KOPT-K1 (cell line): ENCODE measurements around the gene KCNAB2.
"Not testable (repeated sequence)": the region's sequence is repeated elsewhere in the genome, so short reads cannot be mapped to it uniquely, and the experiment has no call there.

Experiments
- H3K27ac ChIP-seq: fragments of 200-600 bp; sonication (generic); 2 replicates; pipeline ENCODE4 v1.5.1; 2016; ENCODE audit warnings: antibody characterized with exemption, mild to moderate bottlenecking, low read depth, low read length; ENCODE audit not compliant: poor library complexity, severe bottlenecking
- H3K36me3 ChIP-seq: fragments of 200-600 bp; sonication (generic); 2 replicates; pipeline ENCODE4 v1.5.1; 2017; ENCODE audit warnings: antibody characterized with exemption, mild to moderate bottlenecking, low read length, moderate library complexity; ENCODE audit not compliant: insufficient read depth
- H3K9me3 ChIP-seq: fragments of 200-600 bp; sonication (generic); 2 replicates; pipeline ENCODE4 v1.5.1; 2017; ENCODE audit warnings: antibody characterized with exemption, low read length, mild to moderate bottlenecking; ENCODE audit not compliant: insufficient read depth, poor library complexity, severe bottlenecking

KCNAB2 gene

GRCh38 chr1:6052543-6053205 lies 7.0 kb downstream of the KCNAB2 start:
- Histone ChIP-seq H3K36me3 (peaks cover 94% of the 10 kb centered on the region), H3K9me3 (no peaks in the 10 kb centered on the region), H3K27ac (no peak overlapping the region)

GRCh38 chr1:6053206-6053546 lies 7.5 kb downstream of the KCNAB2 start:
- no peaks in the 10 kb centered on the region for H3K9me3 ChIP-seq
- no peak overlapping the region for H3K27ac ChIP-seq
- H3K36me3 ChIP-seq = peaks cover 94% of the 10 kb centered on the region

GRCh38 chr1:6054596-6054995 lies 8.9 kb downstream of the KCNAB2 start:
- Histone ChIP-seq H3K9me3 (no peaks in the 10 kb centered on the region), H3K27ac (no peak overlapping the region), H3K36me3 (peaks cover 94% of the 10 kb centered on the region)

GRCh38 chr1:6056572-6056948 lies 10.9 kb downstream of the KCNAB2 start:
- H3K9me3 ChIP-seq = no peaks in the 10 kb centered on the region
- peaks cover 94% of the 10 kb centered on the region for H3K36me3 ChIP-seq
- no peak overlapping the region for H3K27ac ChIP-seq

GRCh38 chr1:6057170-6057845 lies 11.6 kb downstream of the KCNAB2 start:
- H3K36me3 ChIP-seq = peaks cover 89% of the 10 kb centered on the region
- H3K9me3 ChIP-seq = no peaks in the 10 kb centered on the region
- no peak overlapping the region for H3K27ac ChIP-seq

GRCh38 chr1:6059866-6060265 lies 14.2 kb downstream of the KCNAB2 start:
- peaks cover 86% of the 10 kb centered on the region for H3K36me3 ChIP-seq
- no peak overlapping the region for H3K27ac ChIP-seq

GRCh38 chr1:6062670-6063069 lies 17.0 kb downstream of the KCNAB2 start:
- H3K36me3 ChIP-seq = peaks cover 88% of the 10 kb centered on the region
- H3K27ac ChIP-seq = no peak overlapping the region
- no peaks in the 10 kb centered on the region for H3K9me3 ChIP-seq

More at GRCh38 chr1:6059866-6060265, 14.2 kb downstream of the KCNAB2 start:
- no peaks in the 10 kb centered on the region for H3K9me3 ChIP-seq

- peaks cover 88% of the 10 kb centered on the region for H3K36me3 ChIP-seq
- not testable (repeated sequence) for H3K9me3 ChIP-seq, H3K27ac ChIP-seq
Observed at GRCh38 chr1:6063532-6064053, 17.9 kb downstream of the KCNAB2 start.

GRCh38 chr1:6065093-6065858 lies 19.6 kb downstream of the KCNAB2 start:
- no peaks in the 10 kb centered on the region for H3K9me3 ChIP-seq
- no peak overlapping the region for H3K27ac ChIP-seq
- H3K36me3 ChIP-seq = peaks cover 88% of the 10 kb centered on the region

- Histone ChIP-seq H3K27ac (no peak overlapping the region), H3K9me3 (no peaks in the 10 kb centered on the region), H3K36me3 (peaks cover 89% of the 10 kb centered on the region)
Observed at GRCh38 chr1:6066680-6067079, 21.0 kb downstream of the KCNAB2 start.

- peaks cover 97% of the 10 kb centered on the region for H3K36me3 ChIP-seq
- H3K9me3 ChIP-seq = no peaks in the 10 kb centered on the region
- H3K27ac ChIP-seq = no peak overlapping the region
Observed at GRCh38 chr1:6068073-6068472, 22.4 kb downstream of the KCNAB2 start.

- no peak overlapping the region for H3K27ac ChIP-seq
- no peaks in the 10 kb centered on the region for H3K9me3 ChIP-seq
- H3K36me3 ChIP-seq = peaks cover 100% of the 10 kb centered on the region
Observed at GRCh38 chr1:6068932-6069331, 23.2 kb downstream of the KCNAB2 start.

GRCh38 chr1:6069573-6069972 lies 23.9 kb downstream of the KCNAB2 start:
- no peaks in the 10 kb centered on the region for H3K9me3 ChIP-seq
- H3K36me3 ChIP-seq = peaks cover 100% of the 10 kb centered on the region

GRCh38 chr1:6070450-6070974 lies 24.8 kb downstream of the KCNAB2 start:
- Histone ChIP-seq H3K36me3 (peaks cover 100% of the 10 kb centered on the region), H3K27ac (no peak overlapping the region), H3K9me3 (no peaks in the 10 kb centered on the region)

More at GRCh38 chr1:6069573-6069972, 23.9 kb downstream of the KCNAB2 start:
- no peak overlapping the region for H3K27ac ChIP-seq

GRCh38 chr1:6071219-6071618 lies 25.5 kb downstream of the KCNAB2 start:
- Histone ChIP-seq H3K27ac (no peak overlapping the region), H3K9me3 (no peaks in the 10 kb centered on the region), H3K36me3 (peaks cover 100% of the 10 kb centered on the region)
